ENCODE results near the gene ANKRD24.
"Not testable (repeated sequence)": the region's sequence is repeated elsewhere in the genome, so short reads cannot be mapped to it uniquely, and the experiment has no call there.

ANKRD24 gene

GRCh38 chr19:4181053-4181508, 1.4 kb upstream of the ANKRD24 start:
- Histone ChIP-seq H3K36me3 (replicated peaks) (peaks cover 2% of the 10 kb centered on the region; the same call in 1 of the 2 replicates), H3K4me1 (no peaks in the 10 kb centered on the region; the same call in 1 of the 2 replicates), H3K9me3 (no peaks in the 10 kb centered on the region), H3K27me3 (ENCODE audit: low read depth) (no peaks in the 10 kb centered on the region), H3K4me3 (peak overlapping the region; percentile 96; the same call in 1 of the 2 replicates)
- DNase-seq (ENCODE audit: low spot score in 2 of 2), result no peak
- in situ Hi-C loops (cut with MboI; ENCODE audit: low sequenced_read_pairs), result no loop called here

DNA sequence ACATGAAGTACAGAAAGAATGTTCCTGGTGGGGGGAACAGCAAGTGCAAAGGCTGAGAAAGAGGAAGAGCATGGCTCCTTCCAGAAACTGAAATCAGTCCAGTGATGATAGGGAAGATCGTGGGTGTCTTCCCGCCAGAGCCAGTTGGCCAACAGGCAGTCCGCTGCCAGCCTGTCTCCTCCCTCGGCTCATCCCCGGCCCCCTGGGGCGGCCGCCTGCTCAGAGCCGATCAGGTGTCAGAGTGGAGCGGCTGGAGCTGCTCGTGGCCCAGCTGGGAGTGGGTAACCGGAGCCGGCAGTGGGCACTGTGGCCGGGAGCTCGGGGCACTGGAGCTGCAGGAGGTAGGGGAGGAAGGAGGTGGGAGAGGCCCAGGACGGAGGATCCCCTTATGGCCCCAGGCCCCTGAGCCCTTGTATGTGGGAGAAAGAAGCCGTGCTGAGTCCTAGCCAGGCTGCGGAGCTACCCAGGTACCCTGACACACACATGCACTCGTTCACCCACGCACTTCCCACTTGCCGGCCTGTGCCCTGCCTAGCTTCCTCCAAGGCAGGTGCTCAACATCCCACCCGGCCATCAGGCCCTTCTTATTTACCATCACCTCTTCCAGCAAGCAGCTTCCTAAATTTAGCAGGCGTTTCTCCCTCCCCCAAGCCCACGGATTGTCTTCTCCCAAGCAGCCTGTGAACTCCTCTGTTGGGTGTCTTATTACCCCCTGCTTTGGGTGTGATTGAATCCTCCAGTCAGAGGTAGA, 1.7 kb downstream of the ANKRD24 start:
- H3K36me3 ChIP-seq (replicated peaks), result peaks cover 2% of the 10 kb centered on the region; the same call in 1 of the 2 replicates
- H3K9me3 ChIP-seq, result no peaks in the 10 kb centered on the region
- in situ Hi-C loops (cut with MboI; ENCODE audit: low sequenced_read_pairs), result no loop called here
- no peaks in the 10 kb centered on the region for H3K27me3 ChIP-seq (ENCODE audit: low read depth)
- H3K4me1 ChIP-seq, result no peaks in the 10 kb centered on the region; the same call in 1 of the 2 replicates
- no peak for DNase-seq (ENCODE audit: low spot score in 2 of 2)
- H3K4me3 ChIP-seq, result no peak overlapping the region

DNA sequence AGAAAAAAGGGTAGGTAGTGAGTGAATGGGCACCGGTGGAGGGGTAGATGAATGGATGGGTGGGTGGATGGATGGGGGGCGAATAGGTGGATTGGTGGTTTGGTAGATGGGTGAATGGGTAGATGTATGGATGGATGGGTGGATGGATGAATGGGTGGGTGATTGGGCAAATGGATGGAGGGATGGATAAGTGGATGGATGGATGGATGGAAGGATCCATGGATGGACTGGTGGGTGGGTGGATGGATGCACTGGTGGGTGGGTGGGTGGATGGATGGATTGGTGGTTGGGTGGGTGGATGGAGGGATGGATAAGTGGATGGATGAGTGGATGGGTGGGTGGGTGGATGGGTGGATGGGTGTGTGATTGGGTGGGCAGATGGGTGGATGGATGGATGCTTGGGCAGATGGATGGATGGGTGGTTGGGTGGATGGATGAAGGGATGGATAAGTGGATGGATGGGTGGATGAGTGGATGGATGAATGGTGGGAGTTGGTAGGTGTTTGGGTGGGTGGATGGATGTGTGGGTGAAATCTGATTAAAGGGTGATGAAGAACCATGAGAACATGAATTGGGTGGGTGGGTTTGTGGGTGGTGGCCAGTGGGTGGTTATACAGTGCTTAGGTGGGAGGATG, 2.3 kb downstream of the ANKRD24 start:
- DNase-seq (ENCODE audit: low spot score in 2 of 2), result no peak
- peaks cover 2% of the 10 kb centered on the region; the same call in 1 of the 2 replicates for H3K36me3 ChIP-seq (replicated peaks)
- H3K4me3 ChIP-seq, result no peak overlapping the region
- in situ Hi-C loops (cut with MboI; ENCODE audit: low sequenced_read_pairs), result no loop called here
- no peaks in the 10 kb centered on the region for H3K27me3 ChIP-seq (ENCODE audit: low read depth)
- no peaks in the 10 kb centered on the region for H3K9me3 ChIP-seq
- H3K4me1 ChIP-seq, result no peaks in the 10 kb centered on the region; the same call in 1 of the 2 replicates

DNA sequence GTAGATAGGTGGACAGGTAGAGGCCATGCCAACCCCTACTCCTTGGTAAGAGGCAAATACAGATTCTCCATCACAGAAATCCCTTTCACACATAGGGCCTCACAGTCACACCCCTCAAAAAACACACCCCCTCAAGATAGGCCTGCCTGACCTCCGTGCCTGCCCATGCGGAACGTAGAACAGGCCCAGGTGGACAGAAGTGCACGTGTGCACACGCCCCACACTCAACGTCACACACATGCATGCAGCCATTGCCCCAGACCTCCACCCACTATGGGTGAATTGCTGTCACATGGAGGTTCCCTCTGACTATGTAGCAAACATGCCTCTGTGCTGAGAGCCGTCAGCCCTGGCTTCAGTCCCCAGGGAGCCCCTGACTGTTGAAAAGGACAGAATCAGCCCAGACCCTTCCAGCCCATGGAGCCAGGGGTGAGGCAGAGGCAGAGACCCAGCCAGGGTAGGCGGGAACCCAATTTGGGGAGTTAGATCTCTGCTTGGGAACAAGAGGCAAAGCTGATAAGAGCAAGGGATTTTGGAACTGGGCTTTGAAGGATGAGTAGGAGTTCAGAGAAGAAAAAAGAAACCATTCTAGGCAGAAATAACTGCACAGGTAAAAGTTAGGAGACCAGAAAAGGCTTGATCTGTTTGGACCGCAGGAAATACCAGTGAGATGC, 3.1 kb downstream of the ANKRD24 start:
- no peaks in the 10 kb centered on the region for H3K27me3 ChIP-seq (ENCODE audit: low read depth)
- in situ Hi-C loops (cut with MboI; ENCODE audit: low sequenced_read_pairs), result no loop called here
- no peaks in the 10 kb centered on the region for H3K9me3 ChIP-seq
- H3K4me1 ChIP-seq, result no peaks in the 10 kb centered on the region; the same call in 1 of the 2 replicates
- DNase-seq (ENCODE audit: low spot score in 2 of 2), result no peak
- H3K4me3 ChIP-seq, result no peak overlapping the region
- H3K36me3 ChIP-seq (replicated peaks), result no peaks in the 10 kb centered on the region

DNA sequence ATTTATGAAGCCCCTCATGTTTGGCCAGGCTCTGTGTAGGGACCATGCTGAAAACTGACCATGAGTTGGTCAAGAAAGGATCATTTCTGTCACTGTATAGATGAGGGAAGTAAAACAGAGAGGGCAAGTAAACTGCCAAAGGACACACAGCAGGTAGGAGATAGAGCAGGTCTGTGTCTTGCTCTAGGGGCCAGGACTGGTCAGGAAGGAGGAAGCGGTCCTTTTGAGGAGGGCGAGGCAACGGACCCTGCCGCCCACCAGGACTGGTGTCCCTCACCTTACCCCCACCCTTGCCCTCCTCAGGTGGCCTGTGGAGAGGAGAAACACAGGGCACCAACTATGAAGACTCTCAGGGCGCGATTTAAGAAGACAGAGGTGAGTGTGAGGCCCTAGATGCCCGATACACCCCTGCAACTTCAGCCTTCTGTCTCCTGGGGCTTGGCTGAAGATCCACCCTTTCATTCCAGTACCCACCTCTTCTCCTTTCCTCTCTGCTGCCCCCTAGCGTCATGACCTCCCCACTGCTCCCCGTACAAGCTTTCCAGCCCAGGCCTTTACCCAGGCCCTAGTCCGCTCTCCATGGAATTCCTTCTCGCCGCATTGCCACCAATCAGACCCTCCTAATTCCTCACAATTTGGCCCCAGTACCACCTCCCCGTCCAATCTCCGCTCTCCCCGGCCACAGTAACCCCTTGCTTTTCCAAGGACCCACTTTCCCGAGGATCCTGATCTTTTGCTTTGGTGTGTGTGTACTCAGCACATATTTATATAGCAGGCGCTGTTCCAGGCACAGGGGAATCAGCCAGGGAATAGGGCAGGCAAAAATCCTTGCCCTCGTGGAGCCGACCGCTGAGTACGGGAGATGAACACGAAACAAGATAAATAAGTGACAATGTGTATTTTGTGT, 3.9 kb downstream of the ANKRD24 start:
- peak; percentile 68 to 95 for DNase-seq (ENCODE audit: low spot score in 2 of 2)
- Histone ChIP-seq H3K4me1 (no peaks in the 10 kb centered on the region; the same call in 1 of the 2 replicates), H3K9me3 (no peaks in the 10 kb centered on the region), H3K36me3 (replicated peaks) (no peaks in the 10 kb centered on the region), H3K27me3 (ENCODE audit: low read depth) (no peaks in the 10 kb centered on the region), H3K4me3 (no peak overlapping the region)
- in situ Hi-C loops (cut with MboI; ENCODE audit: low sequenced_read_pairs), result no loop called here

GRCh38 chr19:4187313-4188122, 5.0 kb downstream of the ANKRD24 start:
- H3K4me3 ChIP-seq, result no peak overlapping the region
- H3K4me1 ChIP-seq, result no peaks in the 10 kb centered on the region; the same call in 1 of the 2 replicates
- H3K36me3 ChIP-seq (replicated peaks), result no peaks in the 10 kb centered on the region
- no peak for DNase-seq (ENCODE audit: low spot score in 2 of 2)
- in situ Hi-C loops (cut with MboI; ENCODE audit: low sequenced_read_pairs), result no loop called here
- H3K9me3 ChIP-seq, result no peaks in the 10 kb centered on the region
- no peaks in the 10 kb centered on the region for H3K27me3 ChIP-seq (ENCODE audit: low read depth)

GRCh38 chr19:4189641-4190040, 7.2 kb downstream of the ANKRD24 start:
- Histone ChIP-seq H3K4me1 (no peaks in the 10 kb centered on the region), H3K9me3 (no peaks in the 10 kb centered on the region), H3K27me3 (ENCODE audit: low read depth) (no peaks in the 10 kb centered on the region), H3K4me3 (no peak overlapping the region), H3K36me3 (replicated peaks) (no peaks in the 10 kb centered on the region)
- in situ Hi-C loops (cut with MboI; ENCODE audit: low sequenced_read_pairs), result no loop called here
- no peak for DNase-seq (ENCODE audit: low spot score in 2 of 2)

DNA sequence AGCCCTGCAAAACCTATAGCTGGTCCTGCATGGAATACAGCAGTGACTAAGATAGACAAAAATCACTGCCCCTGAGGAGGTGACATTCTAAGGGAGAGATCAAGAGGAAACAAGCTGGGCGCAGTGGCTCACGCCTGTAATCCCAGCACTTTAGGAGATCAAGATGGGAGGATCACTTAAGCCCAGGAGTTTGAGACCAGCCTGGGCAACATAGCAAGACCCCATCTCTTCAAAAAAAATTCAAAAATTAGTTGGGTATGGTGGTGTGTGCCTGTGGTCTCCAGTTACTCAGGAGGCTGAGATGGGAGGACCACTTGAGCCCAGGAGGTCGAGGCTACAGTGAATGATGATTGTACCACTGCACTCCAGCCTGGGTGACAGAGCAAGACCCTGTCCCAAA, 10.0 kb downstream of the ANKRD24 start:
- H3K36me3 ChIP-seq (replicated peaks); in situ Hi-C loops (cut with MboI; ENCODE audit: low sequenced_read_pairs); H3K27me3 ChIP-seq (ENCODE audit: low read depth); H3K4me3 ChIP-seq; H3K4me1 ChIP-seq; H3K9me3 ChIP-seq; DNase-seq (ENCODE audit: low spot score in 2 of 2): not testable (repeated sequence)

DNA sequence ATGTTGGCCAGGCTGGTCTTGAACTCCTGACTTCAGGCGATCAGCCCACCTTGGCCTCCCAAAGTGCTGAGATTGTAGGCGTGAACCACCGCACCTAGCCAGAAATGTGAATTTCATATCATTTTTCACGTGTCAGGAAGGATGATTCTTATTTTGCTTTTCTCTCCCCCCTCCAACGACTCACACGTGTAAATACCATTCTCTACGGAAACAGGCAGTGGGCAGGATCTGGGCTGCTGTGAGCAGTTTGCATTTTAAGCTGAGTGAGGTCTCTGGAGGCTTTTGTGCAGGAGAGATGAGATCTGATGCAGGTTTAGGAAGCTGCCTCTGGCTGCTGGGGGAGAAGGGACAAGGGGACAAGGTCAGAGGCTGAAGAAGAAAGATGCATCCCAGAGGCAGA, 11.9 kb downstream of the ANKRD24 start:
- Histone ChIP-seq H3K4me1 (no peaks in the 10 kb centered on the region), H3K36me3 (replicated peaks) (no peaks in the 10 kb centered on the region), H3K27me3 (ENCODE audit: low read depth) (peaks cover 19% of the 10 kb centered on the region), H3K4me3 (no peak overlapping the region), H3K9me3 (no peaks in the 10 kb centered on the region)
- DNase-seq (ENCODE audit: low spot score in 2 of 2), result no peak
- in situ Hi-C loops (cut with MboI; ENCODE audit: low sequenced_read_pairs), result no loop called here

DNA sequence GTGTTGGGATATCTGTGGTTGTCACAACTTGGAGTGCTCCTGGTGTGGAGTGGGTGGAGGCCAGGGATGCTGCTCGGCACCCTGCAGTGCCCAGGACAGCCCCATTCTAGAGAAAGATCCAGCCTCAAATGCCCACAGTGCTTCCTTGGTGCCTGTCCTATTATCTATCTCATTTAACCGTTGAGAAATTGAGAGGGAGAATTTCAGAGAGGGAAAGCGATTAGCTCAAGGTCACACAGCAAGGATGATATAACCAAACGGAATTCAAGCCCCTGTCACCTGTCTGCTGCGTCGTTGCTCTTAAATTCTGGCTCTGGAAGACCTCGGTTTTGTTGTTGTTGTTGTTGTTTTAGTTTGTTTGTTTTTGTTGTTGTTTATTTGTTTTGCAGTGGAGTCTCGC, 13.5 kb downstream of the ANKRD24 start:
- in situ Hi-C loops (cut with MboI; ENCODE audit: low sequenced_read_pairs), result no loop called here
- H3K4me3 ChIP-seq, result no peak overlapping the region
- H3K36me3 ChIP-seq (replicated peaks), result no peaks in the 10 kb centered on the region
- H3K27me3 ChIP-seq (ENCODE audit: low read depth), result peaks cover 23% of the 10 kb centered on the region
- H3K9me3 ChIP-seq, result no peaks in the 10 kb centered on the region
- no peak for DNase-seq (ENCODE audit: low spot score in 2 of 2)
- no peaks in the 10 kb centered on the region for H3K4me1 ChIP-seq

- Histone ChIP-seq H3K4me3 (no peak overlapping the region), H3K36me3 (replicated peaks) (no peaks in the 10 kb centered on the region), H3K27me3 (ENCODE audit: low read depth) (peaks cover 27% of the 10 kb centered on the region), H3K9me3 (no peaks in the 10 kb centered on the region), H3K4me1 (no peaks in the 10 kb centered on the region)
- DNase-seq (ENCODE audit: low spot score in 2 of 2), result no peak
- in situ Hi-C loops (cut with MboI; ENCODE audit: low sequenced_read_pairs), result no loop called here
Observed at GRCh38 chr19:4196587-4197148, 14.2 kb downstream of the ANKRD24 start.

DNA sequence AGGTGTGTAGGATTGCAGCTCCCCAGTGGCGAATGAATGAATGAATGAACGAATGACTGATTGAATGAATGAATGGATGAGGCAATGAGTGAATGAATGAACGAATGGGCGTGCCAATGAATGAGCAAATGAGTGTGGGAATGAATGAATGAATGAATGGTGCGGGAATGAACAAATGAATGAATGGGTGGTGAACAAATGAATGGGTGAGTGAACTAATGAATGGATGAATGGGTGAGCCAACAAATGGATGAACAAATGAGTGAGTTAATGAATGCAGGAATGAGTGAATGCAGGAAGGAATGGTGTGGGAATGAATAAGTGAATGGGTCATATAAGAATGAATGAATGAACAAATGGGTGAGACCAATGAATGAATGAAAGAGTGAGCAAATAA, 14.7 kb downstream of the ANKRD24 start:
- Histone ChIP-seq H3K36me3 (replicated peaks) (no peaks in the 10 kb centered on the region), H3K4me3 (no peak overlapping the region), H3K4me1 (no peaks in the 10 kb centered on the region), H3K27me3 (ENCODE audit: low read depth) (peaks cover 32% of the 10 kb centered on the region), H3K9me3 (no peaks in the 10 kb centered on the region)
- no peak for DNase-seq (ENCODE audit: low spot score in 2 of 2)
- in situ Hi-C loops (cut with MboI; ENCODE audit: low sequenced_read_pairs), result no loop called here
